Kidney capillary endothelial cell (primary cell): ENCODE data around the gene NDUFV1.
A peak's percentile ranks its signal among the peaks of the same experiment; 100 is the strongest.

Experiments
- DNase-seq: peaks from one replicate; pipeline ENCODE4 v3.0.0-alpha.2; 2018; ENCODE audit warnings: low spot score

NDUFV1 gene

DNA sequence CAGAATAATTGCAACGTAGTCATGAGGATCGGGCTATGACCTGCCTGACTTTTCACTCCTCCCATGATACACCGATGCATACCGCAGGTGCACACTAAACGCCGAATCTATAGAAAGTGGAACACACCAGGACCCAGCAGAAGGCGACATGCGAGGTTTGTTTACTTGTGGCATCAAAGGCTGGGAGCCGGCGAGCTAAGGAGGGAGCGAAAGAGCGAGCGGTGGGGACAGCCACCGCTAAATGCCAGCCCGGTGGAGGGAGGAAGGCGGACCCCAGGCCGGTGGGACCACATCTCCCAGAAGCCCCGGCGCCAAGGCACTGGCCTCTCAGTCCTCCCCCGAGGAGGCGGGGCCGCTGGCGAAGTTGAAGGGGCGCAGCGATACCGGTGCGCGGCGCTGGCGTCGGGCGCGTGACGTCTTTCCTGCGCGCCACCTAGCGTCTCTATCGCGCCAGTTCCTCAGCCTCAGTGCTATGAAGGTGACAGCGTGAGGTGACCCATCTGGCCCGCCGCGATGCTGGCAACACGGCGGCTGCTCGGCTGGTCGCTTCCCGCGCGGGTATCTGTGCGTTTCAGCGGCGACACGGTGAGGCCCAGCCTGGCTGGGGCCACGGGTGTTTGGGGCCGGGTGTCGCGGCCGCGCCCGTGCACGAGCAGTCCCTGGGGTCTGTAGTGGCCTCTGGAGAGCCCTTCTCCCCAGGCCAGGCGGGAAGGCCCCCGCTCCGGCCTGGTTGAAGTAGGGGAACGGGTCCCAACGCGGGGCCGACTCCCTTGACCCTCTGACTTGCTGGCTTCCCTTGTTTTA is at the start of gene NDUFV1:
NDUFV1 (plus strand) TSS at position 445 of the 804 bp plus-strand sequence; CDS start at position 514, 69 bp downstream.
- DNase-seq, result peak; percentile 87

DNA sequence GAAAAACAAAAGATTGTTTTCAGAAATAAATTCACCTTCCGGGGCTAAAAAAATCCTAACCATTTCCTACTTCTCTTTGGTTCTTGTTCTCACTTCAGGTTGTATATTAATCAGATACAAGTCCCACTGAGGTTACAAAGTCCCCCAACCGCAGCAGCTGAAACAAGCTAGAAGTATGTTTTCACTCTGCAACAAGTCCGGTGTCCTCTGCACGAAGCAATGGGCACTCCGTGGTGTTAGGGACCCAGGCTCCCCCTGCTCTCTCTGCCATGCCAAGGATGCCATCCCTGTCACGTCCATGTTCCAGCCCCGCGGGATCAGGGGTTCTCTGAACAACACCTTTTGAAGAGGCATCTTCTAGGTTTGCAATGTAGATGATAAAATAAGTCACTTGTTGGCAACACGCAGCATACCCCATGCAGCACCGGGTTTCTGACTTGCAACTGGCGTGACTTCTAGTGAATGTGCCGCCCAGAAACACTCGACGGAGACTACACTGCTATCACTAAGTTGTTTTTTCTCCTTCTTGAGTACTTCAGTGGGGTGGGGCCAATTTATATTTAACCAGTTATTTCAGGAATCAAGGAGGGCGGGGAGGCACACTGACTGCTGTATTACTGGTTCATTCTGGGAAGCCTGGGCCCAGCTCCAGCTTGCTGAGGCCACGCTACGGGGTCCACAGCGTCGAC is 48.5 kb upstream of the NDUFV1 start:
- no peak for DNase-seq

DNA sequence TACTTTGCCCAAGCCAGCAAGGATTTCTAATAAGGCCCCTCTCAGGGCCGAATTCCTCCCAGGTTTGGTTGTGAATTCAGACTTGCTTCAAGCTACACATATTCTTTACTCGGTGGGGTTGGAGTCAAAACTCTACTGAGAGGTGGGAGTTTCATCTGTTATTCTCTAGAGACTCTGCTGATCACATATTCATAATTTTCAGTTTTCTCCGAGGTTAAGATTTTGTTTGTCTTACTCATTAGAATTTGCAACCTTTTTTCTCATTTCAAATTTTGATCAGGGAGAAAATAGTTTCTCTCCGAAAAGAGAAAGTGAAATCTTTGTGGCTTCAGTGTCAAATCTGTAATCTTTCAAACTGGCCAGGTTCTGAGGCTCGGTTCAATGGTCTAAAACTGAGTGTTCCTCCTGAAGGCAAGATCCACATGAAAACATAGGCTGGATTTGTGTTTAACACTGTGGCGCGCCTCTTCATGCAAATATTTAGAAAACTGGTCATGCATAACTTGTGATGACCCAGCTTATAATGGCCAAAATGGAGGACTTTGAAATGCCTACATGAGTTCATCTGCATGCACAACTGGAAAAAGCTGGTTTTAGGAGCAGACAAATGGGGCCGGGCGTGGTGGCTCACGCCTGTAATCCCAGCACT is 44.6 kb upstream of the NDUFV1 start:
- no peak for DNase-seq

DNA sequence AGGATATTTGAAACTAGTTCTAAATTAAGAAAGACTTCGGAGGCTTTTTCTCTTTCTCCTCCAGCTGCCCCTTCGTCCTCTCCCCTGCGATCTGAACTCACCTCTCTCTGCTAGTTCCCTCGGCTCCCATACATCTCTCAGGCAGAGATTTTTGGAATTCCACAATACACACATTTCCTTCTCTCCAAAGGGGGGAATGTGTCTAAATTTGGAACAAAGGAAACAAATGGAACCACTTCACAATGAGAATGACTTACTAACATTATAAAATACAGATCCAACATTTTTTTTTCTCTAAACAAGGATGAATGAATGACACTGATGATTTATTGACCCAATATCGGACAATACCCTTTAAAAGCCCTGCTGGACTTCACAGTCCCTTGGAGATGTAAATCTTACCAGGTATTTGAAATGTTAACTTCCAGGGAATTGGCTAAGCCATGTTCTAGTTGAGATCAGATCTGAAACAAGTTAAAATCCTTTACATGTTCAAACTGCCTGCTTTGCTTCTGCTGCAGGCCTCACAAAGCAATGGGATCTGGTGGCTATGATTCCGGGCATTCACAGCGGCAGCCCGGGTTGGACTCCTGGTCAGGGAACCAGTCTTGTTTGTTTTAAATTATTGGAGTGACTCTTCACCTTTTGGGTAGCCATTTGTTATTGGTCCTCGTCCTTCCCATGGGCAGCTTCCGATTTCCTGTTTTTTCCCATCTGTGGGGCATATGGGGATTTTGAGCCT is 43.6 kb upstream of the NDUFV1 start:
- DNase-seq, result peak; percentile 55

DNA sequence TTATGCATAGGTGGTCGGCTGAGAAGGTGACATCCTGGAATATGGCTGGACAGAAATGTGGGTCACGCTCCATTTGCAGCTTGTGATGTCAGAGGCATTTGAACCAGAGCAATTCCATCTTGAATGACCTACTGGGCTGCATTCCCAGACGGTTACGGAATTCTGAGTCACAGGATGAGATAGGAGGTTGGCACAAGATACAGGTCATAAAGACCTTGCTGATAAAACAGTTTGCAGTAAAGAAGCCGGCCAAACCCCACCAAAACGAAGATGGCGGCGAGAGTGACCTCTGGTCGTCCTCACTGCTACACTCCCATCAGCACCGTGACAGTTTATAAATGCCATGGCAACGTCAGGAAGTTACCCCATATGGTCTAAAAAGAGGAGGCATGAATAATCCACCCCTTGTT is 43.0 kb upstream of the NDUFV1 start:
- DNase-seq, result peak; percentile 85

DNA sequence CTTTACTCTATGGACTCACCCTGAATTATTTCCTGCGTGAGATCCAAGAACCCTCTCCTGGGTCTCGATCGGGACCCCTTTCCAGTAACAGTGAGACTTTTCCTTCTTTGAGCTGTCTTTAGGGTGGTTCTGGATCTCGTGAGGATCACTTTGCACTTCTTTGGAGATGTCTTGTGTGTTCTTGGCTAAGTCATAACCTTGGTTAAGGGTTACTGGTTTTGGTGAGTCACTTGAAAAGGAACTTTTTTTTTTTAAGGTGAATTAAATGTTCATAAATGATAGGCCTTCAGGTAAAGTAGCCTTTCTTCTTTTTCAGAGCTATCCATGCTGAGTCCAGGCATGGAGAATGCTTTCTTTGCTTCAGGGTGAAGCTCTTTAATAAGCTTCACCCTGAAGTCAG is 42.5 kb upstream of the NDUFV1 start:
- DNase-seq, result no peak

DNA sequence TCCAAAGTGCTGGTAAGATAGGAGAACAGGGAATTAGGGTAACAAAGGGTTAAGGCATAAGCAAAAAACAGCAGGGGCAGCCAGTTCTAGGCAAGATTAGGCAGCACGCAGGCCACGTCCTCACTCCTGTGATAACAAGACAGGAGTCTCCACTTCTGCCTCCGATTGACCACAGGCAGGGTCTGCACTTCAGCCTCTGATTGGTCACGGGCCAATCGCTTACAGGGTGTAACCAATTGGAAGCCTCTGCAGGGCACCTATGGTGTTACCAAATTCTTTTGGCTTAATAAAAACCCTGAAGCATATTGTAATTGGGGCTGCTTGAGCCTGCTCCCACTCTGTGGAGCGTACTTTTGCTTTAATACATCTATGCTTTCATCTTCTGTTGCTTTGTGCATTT is 35.3 kb upstream of the NDUFV1 start:
- DNase-seq, result no peak

DNA sequence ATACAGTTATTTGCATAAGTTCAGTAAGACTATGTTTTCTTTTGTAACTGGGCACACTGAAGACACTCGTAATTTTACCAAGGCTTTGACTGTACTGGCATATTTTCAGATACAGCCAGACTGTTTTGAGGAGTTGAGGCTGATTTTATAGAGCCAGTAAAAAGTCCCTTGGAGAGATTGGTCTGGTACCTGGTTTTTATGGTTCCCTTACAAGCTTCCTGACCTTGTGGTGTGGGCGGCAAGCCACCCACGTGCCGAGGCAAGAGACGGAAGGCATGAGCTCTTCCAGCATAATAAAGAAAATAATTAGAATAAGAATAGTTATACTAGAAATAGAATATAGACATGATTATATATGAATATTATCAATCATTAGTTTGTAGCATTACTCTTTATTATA is 34.4 kb upstream of the NDUFV1 start:
- DNase-seq, result no peak

DNA sequence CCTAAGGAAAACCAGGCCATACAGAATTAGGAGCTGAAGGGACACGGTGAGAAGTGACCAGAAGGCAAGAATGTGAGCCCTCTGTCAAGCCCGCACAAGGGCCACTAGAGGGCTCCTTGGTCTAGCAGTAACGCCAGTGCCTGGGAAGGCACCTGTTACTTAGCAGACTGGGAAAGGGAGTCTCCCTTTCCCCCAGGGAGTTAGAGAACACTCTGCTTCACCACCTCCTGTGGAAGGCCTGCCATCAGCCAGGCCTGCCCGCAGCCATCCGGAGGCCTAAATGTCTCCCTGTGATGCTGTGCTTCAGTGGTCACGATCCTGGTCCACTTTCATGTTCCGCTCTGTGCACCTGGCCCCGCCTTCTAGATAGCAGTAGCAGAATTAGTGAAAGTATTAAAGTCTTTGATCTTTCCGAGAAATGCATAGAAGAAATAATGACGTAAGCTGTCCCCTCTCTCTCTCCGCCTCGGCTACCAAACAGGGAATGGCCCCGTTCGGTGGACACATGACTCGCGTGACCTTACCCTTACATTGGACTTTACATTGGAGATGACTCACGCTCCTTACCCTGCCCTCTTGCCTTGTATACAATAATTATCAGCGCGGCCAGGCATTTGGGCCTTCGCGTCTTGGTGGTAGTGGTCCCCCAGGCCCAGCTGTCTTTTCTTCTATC is 33.9 kb upstream of the NDUFV1 start:
- peak; percentile 25 for DNase-seq

DNA sequence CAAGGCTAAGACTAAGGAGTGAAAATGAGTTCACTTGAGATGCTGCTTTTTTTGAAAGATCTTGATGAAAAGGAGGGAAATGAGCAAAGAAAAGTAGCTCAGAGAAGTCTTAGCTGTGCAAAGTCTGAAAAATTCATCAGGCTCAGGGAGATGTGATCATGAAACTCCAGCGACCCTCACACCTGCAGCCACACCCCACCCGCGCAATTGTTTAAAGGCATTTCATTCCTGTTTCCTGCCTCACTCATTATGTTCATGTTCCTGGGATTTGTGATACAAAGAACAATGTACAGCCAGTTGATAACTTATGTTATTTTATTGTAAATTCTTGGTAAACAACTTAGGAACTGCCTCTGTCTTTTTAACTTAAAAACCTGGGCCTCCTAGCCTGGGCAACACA is 31.8 kb upstream of the NDUFV1 start:
- no peak for DNase-seq

DNA sequence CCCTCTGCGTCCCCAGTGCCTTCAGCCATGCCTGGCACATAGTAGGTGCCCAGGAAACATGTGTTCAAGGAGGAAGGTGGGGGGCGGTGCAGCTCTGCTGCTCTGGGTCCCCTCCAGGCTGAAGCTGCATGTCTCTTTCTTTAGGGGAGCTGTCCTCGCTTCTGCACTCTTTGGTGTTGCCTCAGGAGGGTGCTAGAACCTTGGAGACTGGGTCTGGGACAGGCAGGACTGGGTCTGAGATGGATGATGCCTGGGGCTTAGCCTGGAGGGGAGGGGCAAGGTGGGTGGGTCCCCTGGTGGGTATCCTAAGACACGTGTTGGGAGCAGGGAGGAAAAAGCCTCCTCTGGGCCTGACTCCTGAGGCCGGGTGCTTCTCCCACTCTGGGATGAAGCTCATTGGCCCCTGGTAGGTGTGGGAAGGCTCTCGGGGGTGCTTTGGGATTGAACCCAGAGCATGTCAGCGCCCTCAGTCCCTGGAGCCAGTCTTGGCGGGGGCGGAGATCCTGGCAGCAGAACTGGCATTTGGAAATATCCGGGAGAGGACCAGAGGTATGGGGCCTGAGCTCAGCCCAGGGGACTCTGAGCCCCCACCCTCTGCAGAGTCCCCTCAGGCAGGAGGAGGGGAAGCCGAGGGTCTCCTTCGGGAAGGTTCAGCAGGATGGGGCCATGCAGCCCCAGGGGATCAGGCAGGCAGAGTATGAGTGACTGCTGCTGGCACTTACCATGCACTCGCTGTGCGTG is 29.8 kb upstream of the NDUFV1 start:
- no peak for DNase-seq

DNA sequence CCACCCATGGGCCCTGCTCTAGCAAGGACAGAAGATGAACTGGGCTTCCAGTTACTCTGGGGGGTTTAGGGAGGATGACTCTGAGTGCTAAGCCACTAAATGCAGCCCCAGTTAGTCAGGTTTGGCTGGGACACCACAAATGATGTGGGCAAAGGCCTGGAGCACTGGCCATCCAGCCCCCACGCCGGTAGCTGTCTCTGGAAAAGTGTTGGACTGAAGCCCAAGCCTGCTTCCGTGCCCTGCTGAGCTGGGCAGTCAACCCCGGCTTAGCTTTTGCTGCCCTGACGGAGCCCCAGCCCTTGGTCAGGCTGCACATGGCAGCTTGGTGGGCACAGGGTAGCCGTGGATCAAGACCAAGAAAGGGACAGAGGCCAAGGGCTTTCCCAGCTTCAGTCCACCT is 28.8 kb upstream of the NDUFV1 start:
- no peak for DNase-seq

DNA sequence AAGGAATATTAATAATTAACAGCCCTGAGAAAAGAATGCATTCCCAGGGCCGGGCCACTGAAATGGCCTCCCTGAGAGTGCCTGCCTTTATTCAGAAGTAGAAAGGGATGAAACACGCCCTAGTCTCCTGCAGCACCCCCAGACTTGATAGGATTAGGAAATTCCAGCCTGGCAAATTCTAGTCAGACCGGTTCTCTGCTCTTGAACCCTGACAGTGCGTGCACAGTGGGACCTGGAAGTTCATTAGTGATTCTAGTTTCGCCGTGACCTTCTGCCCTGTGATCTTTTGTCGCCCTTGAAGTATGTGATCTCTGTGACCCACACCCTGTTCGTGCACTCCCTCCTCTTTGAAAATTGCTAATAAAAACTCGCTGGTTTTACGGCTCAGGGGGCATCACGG is 25.3 kb upstream of the NDUFV1 start:
- DNase-seq, result no peak

DNA sequence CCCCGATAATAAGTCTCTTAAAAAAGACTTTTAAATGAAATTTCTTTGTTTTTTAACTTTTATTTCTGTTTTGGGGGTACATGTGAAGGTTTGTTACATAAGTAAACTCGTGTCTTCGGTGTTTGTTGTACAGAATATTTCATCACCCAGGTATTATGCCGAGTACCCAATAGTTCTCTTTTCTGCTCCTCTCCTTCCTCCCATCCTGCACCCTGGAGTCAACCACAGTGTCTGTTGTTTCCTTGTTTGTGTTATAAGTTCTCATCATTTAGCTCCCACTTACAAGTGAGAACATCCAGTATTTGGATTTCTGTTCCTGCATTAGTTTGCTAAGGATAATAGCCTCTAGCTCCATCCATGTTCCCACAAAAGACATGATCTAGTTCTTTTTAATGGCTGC is 24.7 kb upstream of the NDUFV1 start:
- DNase-seq, result no peak

DNA sequence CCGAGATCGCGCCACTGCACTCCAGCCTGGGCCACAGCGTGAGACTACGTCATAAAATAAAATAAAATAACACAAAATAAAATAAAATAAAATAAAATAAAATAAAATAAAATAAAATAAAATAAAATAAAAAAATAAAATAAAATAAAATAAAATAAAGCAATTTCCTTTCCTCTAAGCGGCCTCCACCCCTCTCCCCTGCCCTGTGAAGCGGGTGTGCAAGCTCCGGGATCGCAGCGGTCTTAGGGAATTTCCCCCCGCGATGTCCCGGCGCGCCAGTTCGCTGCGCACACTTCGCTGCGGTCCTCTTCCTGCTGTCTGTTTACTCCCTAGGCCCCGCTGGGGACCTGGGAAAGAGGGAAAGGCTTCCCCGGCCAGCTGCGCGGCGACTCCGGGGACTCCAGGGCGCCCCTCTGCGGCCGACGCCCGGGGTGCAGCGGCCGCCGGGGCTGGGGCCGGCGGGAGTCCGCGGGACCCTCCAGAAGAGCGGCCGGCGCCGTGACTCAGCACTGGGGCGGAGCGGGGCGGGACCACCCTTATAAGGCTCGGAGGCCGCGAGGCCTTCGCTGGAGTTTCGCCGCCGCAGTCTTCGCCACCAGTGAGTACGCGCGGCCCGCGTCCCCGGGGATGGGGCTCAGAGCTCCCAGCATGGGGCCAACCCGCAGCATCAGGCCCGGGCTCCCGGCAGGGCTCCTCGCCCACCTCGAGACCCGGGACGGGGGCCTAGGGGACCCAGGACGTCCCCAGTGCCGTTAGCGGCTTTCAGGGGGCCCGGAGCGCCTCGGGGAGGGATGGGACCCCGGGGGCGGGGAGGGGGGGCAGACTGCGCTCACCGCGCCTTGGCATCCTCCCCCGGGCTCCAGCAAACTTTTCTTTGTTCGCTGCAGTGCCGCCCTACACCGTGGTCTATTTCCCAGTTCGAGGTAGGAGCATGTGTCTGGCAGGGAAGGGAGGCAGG is 23.2 kb upstream of the NDUFV1 start, which contains the start of gene GSTP1:
GSTP1 (plus strand) TSS at position 566 of the 958 bp plus-strand sequence; CDS start at position 598, 32 bp downstream.
- peak; percentile 86 for DNase-seq

DNA sequence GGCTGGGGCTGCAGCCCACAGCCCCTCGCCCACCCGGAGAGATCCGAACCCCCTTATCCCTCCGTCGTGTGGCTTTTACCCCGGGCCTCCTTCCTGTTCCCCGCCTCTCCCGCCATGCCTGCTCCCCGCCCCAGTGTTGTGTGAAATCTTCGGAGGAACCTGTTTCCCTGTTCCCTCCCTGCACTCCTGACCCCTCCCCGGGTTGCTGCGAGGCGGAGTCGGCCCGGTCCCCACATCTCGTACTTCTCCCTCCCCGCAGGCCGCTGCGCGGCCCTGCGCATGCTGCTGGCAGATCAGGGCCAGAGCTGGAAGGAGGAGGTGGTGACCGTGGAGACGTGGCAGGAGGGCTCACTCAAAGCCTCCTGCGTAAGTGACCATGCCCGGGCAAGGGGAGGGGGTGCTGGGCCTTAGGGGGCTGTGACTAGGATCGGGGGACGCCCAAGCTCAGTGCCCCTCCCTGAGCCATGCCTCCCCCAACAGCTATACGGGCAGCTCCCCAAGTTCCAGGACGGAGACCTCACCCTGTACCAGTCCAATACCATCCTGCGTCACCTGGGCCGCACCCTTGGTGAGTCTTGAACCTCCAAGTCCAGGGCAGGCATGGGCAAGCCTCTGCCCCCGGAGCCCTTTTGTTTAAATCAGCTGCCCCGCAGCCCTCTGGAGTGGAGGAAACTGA is 22.4 kb upstream of the NDUFV1 start:
- DNase-seq, result no peak

DNA sequence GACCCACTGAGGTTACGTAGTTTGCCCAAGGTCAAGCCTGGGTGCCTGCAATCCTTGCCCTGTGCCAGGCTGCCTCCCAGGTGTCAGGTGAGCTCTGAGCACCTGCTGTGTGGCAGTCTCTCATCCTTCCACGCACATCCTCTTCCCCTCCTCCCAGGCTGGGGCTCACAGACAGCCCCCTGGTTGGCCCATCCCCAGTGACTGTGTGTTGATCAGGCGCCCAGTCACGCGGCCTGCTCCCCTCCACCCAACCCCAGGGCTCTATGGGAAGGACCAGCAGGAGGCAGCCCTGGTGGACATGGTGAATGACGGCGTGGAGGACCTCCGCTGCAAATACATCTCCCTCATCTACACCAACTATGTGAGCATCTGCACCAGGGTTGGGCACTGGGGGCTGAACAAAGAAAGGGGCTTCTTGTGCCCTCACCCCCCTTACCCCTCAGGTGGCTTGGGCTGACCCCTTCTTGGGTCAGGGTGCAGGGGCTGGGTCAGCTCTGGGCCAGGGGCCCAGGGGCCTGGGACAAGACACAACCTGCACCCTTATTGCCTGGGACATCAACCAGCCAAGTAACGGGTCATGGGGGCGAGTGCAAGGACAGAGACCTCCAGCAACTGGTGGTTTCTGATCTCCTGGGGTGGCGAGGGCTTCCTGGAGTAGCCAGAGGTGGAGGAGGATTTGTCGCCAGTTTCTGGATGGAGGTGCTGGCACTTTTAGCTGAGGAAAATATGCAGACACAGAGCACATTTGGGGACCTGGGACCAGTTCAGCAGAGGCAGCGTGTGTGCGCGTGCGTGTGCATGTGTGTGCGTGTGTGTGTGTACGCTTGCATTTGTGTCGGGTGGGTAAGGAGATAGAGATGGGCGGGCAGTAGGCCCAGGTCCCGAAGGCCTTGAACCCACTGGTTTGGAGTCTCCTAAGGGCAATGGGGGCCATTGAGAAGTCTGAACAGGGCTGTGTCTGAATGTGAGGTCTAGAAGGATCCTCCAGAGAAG is 21.6 kb upstream of the NDUFV1 start:
- DNase-seq, result no peak

DNA sequence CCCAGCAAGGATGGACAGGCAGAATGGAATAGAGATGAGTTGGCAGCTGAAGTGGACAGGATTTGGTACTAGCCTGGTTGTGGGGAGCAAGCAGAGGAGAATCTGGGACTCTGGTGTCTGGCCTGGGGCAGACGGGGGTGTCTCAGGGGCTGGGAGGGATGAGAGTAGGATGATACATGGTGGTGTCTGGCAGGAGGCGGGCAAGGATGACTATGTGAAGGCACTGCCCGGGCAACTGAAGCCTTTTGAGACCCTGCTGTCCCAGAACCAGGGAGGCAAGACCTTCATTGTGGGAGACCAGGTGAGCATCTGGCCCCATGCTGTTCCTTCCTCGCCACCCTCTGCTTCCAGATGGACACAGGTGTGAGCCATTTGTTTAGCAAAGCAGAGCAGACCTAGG is 20.8 kb upstream of the NDUFV1 start:
- DNase-seq, result no peak
